Neural progenitor cell (in vitro differentiated cells): Measurements from ENCODE around the gene GRID1.

Source experiments
- CTCF ChIP-seq: fragments of 200-600 bp; sonication (generic); IDR thresholded peaks from 2 replicates; pipeline ENCODE4 v1.5.1; 2017; ENCODE audit warnings: antibody characterized with exemption, mild to moderate bottlenecking
- EZH2 ChIP-seq: fragments of 200-600 bp; sonication (generic); IDR thresholded peaks from 2 replicates; pipeline ENCODE4 v1.6.1; 2017; ENCODE audit warnings: antibody characterized with exemption, mild to moderate bottlenecking, moderate library complexity
- EZH2phosphoT487 ChIP-seq: fragments of 200-600 bp; sonication (generic); IDR thresholded peaks from 2 replicates; pipeline ENCODE4 v1.6.1; 2017; ENCODE audit warnings: antibody characterized with exemption

GRCh38 chr10:86349940-86350630 is 16.5 kb downstream of the GRID1 start:
- TF ChIP-seq CTCF (no peak), EZH2 (no peak), EZH2phosphoT487 (no peak)
